Testis (tissue), 2 donors: ENCODE results near the gene XPNPEP1.

Experiments used
- POLR2A ChIP-seq: fragments of 450-650 bp; IDR thresholded peaks from one replicate; pipeline ENCODE4 v1.6.1; 2017; ENCODE audit warnings: antibody characterized with exemption, mild to moderate bottlenecking, moderate library complexity
- TF ChIP-seq, protein P1 (sequence below), 3 experiments: fragments of 450-650 bp in 2 of 3; fragments of 200-600 bp in 1 of 3; sonication (generic) in 1 of 3; IDR thresholded peaks; one replicate each; pipeline ENCODE4 v1.5.1; 2016 to 2019; ENCODE audit warnings: antibody characterized with exemption in 3 of 3, mild to moderate bottlenecking in 2 of 3, moderate library complexity in 1 of 3

DNA sequence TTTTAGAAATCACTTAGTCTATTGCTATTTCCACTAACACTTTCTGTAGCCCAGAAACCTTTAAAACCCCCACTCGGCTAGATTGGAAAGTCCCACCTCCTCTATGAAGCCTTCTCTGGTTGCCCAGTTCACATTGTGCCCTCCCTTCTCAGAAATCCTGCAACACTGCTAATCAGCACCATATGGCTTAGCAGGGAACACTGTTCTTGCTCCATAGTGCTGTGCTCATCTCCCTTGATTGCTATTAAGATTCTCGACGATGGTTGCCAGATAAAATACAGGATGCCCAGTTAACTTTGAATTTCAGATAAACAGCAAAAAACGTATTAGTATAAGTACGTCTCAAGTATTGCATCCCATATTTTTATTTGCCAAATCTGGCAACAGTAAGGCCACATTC, 40.1 kb upstream of the XPNPEP1 start:
- no peak for TF ChIP-seq POLR2A
- TF ChIP-seq, protein P1, sequence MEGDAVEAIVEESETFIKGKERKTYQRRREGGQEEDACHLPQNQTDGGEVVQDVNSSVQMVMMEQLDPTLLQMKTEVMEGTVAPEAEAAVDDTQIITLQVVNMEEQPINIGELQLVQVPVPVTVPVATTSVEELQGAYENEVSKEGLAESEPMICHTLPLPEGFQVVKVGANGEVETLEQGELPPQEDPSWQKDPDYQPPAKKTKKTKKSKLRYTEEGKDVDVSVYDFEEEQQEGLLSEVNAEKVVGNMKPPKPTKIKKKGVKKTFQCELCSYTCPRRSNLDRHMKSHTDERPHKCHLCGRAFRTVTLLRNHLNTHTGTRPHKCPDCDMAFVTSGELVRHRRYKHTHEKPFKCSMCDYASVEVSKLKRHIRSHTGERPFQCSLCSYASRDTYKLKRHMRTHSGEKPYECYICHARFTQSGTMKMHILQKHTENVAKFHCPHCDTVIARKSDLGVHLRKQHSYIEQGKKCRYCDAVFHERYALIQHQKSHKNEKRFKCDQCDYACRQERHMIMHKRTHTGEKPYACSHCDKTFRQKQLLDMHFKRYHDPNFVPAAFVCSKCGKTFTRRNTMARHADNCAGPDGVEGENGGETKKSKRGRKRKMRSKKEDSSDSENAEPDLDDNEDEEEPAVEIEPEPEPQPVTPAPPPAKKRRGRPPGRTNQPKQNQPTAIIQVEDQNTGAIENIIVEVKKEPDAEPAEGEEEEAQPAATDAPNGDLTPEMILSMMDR (IDR thresholded peaks at IDR 0.05), result no peak
